Measurements from ENCODE around the gene MYZAP.

MYZAP gene

GRCh38 chr15:57705746-57706404, 114.2 kb downstream of the MYZAP start:
- no peak for DNase-seq

DNA sequence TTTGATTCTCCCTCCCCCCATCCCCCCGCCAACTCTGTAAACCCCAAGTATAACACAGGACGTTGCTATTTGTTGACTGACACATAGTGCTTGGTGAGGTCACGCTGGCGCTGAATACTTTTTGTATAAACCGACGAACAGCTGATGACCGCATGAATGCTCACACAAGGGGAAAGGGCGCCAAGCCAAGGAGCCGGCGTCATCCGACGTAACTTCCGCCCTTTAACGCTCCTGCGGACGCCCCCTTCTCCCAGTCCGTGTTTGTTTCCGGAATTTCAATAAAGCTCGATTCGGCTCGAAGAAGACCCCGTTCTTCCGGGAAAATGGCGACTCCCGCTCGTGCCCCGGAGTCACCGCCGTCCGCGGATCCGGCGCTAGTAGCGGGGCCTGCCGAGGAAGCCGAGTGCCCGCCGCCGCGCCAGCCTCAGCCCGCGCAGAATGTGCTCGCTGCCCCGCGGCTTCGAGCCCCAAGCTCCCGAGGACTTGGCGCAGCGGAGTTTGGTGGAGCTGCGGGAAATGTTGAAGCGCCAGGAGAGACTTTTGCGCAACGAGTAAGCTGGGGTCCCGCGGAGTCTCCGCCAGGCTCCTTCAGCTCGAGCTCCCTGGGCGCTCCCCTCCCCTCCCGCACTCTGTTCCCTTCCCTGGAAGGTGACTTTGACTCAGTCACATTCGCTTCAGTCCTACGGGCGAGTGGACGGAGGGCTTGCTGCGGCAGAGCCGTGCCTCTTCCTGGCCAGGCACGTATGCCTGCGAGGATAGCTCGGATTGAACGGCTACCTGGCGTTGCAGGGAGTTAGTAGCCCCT, 114.9 kb downstream of the MYZAP start, which contains the start of gene POLR2M:
POLR2M (plus strand) TSS at position 310 of the 805 bp plus-strand sequence; CDS start at position 439, 129 bp downstream.
- DNase-seq: peak; percentile 85

- DNase-seq: no peak
Observed at GRCh38 chr15:57708047-57708446, 116.3 kb downstream of the MYZAP start.

DNA sequence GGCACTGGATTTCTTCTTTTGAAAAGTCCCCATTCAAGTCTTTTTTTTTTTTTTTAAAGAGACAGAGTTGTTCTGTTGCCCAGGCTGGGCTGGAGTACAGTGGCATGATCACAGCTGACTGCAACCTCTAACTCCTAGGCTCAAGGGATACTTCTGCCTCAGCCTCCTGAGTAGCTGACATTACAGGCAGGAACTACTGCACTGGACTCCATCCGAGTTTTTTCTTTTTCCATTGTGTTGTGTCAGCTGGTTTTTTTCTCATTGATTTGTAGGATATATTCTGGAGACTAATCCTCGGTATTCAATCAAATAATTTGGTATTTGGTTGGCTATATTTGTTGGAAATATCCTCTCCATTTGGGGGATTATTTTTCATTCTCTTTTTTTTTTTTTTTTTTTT, 126.6 kb downstream of the MYZAP start:
- DNase-seq: no peak

GRCh38 chr15:57720867-57721266, 129.2 kb downstream of the MYZAP start:
- DNase-seq: no peak

DNA sequence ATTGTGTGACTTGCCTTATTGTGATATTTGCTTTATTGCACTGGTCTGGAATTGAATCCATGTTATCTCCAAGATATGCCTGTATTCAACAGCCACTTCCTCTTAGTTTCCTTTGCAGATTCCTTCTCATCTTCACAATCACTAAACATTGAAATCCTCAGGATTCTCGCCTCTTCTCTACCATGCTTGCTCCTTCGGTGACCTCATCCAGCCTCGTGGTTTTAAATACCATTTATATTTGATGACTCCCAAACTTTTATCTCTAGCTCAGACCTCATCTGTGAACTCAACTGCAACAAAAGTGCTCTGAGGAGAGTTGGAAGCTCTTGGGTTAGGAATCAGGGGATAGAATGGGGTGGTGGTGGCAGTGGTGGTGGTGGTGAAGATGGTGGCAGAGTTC, 134.7 kb downstream of the MYZAP start:
- no peak for DNase-seq

GRCh38 chr15:57727031-57727430, 135.3 kb downstream of the MYZAP start:
- no peak for DNase-seq

DNA sequence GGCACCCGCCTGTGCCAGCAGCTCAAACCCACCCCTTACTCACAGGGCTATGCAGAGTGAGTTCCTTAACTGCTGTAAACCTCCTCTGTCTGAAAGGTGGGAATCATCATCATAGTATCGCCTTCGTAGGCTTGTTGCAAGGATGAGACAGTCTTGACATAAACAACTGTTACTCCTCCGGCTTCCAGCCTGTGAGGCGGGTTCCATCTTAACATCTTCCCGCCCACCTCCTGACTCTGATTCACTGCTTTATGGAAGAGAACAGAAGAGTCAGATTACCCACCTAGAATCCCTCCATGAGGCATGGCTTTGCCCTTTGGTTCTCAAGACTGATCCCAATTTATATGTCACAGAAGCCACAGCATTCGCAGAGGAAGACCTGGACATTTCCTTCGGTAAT, 136.7 kb downstream of the MYZAP start:
- no peak for DNase-seq

- DNase-seq: no peak
Observed at GRCh38 chr15:57730876-57731275, 139.2 kb downstream of the MYZAP start.

DNA sequence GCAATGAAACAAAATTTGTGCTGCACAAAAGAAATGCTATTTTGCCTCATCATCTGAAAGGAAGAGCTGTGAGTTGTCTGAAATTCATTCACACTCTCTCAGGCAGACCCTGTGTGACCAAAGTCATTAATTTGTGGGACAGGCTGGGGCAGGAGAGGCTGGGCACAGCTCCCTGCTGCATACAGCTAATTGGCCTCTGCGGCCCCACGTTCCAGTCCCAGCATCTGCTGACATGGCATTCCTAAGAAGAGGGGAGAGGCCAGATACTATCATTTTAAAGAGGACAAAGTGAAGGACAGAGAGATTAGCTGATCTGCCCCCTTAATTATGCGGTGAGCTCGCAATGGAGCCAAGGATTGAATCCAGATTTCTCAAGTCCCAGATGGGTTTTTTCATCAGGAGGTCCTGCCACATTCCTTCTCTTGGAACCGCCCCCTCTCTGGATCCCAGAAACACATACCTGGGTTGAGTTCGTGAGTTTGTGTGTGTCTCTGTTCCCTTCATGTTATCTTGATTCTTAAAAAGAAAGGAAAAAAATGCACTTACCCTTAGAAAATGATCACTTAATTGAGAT, 139.9 kb downstream of the MYZAP start:
- DNase-seq: no peak

DNA sequence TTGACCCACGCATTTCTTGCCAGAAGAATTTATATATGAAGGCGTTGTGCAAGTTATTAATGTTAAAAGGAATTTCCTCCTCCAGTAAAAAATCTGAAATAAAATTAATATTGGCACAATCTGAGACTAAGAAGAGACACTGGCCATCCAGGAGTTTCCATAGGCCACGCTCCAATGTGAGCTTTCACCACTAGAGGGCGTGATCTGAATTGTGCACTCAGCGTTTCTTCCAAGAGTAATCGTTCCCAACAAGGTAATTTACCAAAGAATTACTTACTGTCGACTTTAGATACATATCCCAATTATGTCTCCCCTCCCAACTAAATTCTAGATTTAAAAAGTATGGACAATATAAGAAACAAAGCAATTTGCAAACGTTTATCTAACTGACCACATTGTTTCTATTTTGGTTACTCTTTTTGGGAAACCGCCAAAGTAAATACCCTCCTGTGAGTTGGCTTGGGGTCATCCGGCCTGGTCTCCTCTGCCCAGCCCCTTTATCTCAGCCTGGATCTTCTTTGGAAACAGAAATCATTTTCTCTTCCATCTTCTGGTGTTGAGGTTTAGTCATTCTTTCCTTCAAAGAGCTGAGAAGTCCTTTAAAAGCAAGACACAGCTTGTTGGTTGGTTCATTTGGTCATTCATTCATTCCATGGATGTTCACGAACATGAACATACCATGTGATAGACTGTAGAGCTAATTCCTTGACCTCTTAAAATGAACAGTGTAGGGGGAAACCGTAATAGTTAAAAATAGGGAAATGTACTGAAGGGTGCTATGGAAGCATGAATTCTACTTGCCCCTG, 141.0 kb downstream of the MYZAP start:
- DNase-seq: peak; percentile 26

- DNase-seq: no peak
Observed at GRCh38 chr15:57734860-57735259, 143.2 kb downstream of the MYZAP start.

Measured in NCI-H2029 (cell line).